HFF-Myc (cell line): ENCODE measurements around the gene GJA9.

Experiments
- DNase-seq: peaks from one replicate; pipeline ENCODE4 v3.0.0-alpha.2; 2011; ENCODE audit warnings: low read depth; ENCODE audit errors: extremely low read depth
- H3K4me3 ChIP-seq: replicated peaks from 2 replicates; pipeline ENCODE4 v1.5.1; 2011; ENCODE audit warnings: low read depth, mild to moderate bottlenecking, control low read depth, low read length
- TF ChIP-seq, protein P1 (sequence below): IDR thresholded peaks from 2 replicates; pipeline ENCODE4 v1.5.1; 2012; ENCODE audit warnings: mild to moderate bottlenecking, low read depth, low read length, control low read depth; ENCODE audit errors: missing control alignments

The GJA9 gene

GRCh38 chr1:38867208-38867607 lies 14.2 kb downstream of the GJA9 start:
- no peak for DNase-seq
- no peak overlapping the region for H3K4me3 ChIP-seq
- TF ChIP-seq, protein P1, sequence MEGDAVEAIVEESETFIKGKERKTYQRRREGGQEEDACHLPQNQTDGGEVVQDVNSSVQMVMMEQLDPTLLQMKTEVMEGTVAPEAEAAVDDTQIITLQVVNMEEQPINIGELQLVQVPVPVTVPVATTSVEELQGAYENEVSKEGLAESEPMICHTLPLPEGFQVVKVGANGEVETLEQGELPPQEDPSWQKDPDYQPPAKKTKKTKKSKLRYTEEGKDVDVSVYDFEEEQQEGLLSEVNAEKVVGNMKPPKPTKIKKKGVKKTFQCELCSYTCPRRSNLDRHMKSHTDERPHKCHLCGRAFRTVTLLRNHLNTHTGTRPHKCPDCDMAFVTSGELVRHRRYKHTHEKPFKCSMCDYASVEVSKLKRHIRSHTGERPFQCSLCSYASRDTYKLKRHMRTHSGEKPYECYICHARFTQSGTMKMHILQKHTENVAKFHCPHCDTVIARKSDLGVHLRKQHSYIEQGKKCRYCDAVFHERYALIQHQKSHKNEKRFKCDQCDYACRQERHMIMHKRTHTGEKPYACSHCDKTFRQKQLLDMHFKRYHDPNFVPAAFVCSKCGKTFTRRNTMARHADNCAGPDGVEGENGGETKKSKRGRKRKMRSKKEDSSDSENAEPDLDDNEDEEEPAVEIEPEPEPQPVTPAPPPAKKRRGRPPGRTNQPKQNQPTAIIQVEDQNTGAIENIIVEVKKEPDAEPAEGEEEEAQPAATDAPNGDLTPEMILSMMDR, result no peak

- no peak for DNase-seq
- TF ChIP-seq, protein P1, result no peak
- no peak overlapping the region for H3K4me3 ChIP-seq
Observed at GRCh38 chr1:38865112-38865715, 16.2 kb downstream of the GJA9 start.

DNA sequence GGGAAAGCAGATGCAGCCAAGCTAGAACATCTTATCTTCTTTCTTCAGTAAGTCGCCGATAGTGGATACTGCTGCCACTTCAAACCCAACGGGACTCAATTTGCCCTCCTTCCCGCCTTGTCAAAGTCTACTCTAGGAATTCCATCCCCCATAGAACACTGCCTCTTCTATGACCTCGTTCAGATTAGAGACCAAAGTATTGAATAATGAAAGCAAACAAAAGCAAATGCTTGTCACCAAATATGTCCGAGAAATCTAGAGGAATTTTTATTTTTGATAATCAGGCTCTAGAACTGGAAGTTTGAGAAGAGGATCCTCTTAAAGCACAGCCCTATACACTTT lies 21.0 kb downstream of the GJA9 start:
- TF ChIP-seq, protein P1, result no peak
- DNase-seq, result no peak
- H3K4me3 ChIP-seq, result peak overlapping the region; percentile 80

GRCh38 chr1:38859561-38860453 lies 21.6 kb downstream of the GJA9 start, which contains the start of gene RRAGC:
TSS of gene RRAGC (minus strand) at chr1:38859772. CDS start at chr1:38859646, 126 bp downstream.
- TF ChIP-seq, protein P1, result no peak
- peak; percentile 85 for DNase-seq
- H3K4me3 ChIP-seq, result peak within 1 kb of the TSS; percentile 80

DNA sequence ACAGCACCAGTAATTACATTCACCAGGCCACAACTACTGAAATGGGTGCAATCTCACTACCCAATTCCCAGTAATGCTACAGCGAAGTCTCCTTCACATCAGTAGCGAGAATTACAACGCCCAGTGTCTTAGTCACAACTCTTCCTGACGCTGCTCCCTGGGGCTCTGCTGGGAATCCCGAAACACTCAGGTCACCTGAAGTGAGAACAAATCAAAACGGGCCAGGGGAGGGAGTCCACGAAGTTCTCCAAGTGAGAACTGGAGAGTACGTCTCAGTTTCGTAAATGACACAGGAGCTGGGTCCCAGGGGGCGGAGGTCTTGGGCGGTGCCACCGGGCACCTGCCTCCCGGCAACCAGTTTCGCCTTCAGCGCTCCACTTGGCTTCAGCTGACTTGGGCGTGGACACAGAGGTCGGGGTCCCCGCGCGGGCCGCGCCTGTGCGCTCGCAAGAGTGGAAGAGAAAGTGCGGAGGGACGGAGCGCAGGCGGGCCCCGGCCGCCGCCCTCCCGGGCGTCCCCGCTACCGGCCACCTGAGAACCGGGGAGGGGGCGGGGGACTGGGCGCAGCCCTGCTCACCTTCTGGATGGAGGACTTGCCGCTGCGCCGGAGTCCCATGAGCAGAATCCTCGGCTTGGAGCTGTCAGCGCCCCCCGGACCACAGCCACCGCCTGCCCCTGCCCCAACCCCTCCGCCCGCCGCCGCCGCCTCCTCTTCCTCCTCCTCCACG lies 22.4 kb downstream of the GJA9 start:
- H3K4me3 ChIP-seq, result peak overlapping the region; percentile 80
- TF ChIP-seq, protein P1, result no peak
- no peak for DNase-seq

DNA sequence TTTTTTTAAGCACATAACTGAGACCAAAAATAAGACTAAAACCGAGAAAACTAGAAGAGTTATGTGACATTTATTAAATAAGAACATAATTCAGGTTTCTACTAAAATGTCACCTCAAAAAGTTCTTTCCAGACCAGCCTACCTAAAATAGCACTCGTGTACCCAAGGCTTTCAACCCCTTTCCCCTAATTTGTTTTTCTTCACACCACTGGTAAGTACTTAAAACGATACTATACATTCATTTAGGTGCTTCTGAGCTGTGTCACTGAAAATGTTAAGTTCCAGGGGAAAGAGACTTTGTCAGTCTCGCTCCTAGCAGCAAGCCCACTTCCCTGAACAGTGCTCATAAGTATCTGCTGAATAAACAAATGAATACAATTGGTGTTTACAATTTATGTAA lies 28.6 kb downstream of the GJA9 start:
- H3K4me3 ChIP-seq, result no peak overlapping the region
- TF ChIP-seq, protein P1, result no peak
- no peak for DNase-seq
